ENCODE results near the gene PNMA5. TPM values are rescaled to one million over a fixed set of nuclear protein-coding genes. Genes with fewer than 3 reads are reported as not detected.
"Not testable (repeated sequence)": the region's sequence is repeated elsewhere in the genome, so short reads cannot be mapped to it uniquely, and the experiment has no call there.

PNMA5 gene
- total and polyA plus RNA-seq, 10 donors = 0.14 to 1.0 (median 0.19) TPM; not detected in 1

GRCh38 chrX:153029875-153030274 is 36.0 kb upstream of the PNMA5 start:
- H3K4me1 ChIP-seq = peaks cover 0 to 11% (median 2%) of the 10 kb centered on the region in 6 donors
- H3K4me3 ChIP-seq = no peak overlapping the region
- peaks cover 0 to 5% (median 0%) of the 10 kb centered on the region in 8 donors for H3K9me3 ChIP-seq
- no peaks in the 10 kb centered on the region for H3K27me3 ChIP-seq (replicated peaks in 1 of 7)
- intact Hi-C loops (cut with DNase I; ENCODE audit: low total_unique reads) = no loop called here
- TF ChIP-seq POLR2A (IDR thresholded peaks at IDR 0.05) = no peak
- no peak for TF ChIP-seq CTCF (IDR thresholded peaks at IDR 0.05 in 8 of 11, conservative IDR thresholded peaks at IDR 0.05 in 3 of 11)
- no peak for TF ChIP-seq POLR2AphosphoS5 (IDR thresholded peaks at IDR 0.05)
- no peaks in the 10 kb centered on the region for H3K36me3 ChIP-seq
- no peak overlapping the region for H3K27ac ChIP-seq
- DNase-seq = peak; percentile 71
- WGBS, 5 donors = 89 to 95% (median 93%) methylated on average over 4 to 11 of the region's 11 CpGs; no CpG with 5 or more reads in 1 of the 5 donors

- no peak for DNase-seq
- H3K4me3 ChIP-seq = no peak overlapping the region
- 48 to 94% (median 82%) methylated on average over 2 of the region's 2 CpGs for WGBS, 5 donors
- H3K27me3 ChIP-seq (replicated peaks in 1 of 7) = peaks cover 0 to 5% (median 0%) of the 10 kb centered on the region in 7 donors
- no peaks in the 10 kb centered on the region for H3K9me3 ChIP-seq
- H3K4me1 ChIP-seq = peaks cover 0 to 11% (median 2%) of the 10 kb centered on the region in 6 donors
- no peak overlapping the region for H3K27ac ChIP-seq
- intact Hi-C loops (cut with DNase I; ENCODE audit: low total_unique reads) = no loop called here
- no peak for TF ChIP-seq POLR2A (IDR thresholded peaks at IDR 0.05)
- H3K36me3 ChIP-seq = no peaks in the 10 kb centered on the region
Measured at GRCh38 chrX:153029162-153029561, 35.2 kb upstream of the PNMA5 start.

- H3K4me3 ChIP-seq; intact Hi-C loops (cut with DNase I; ENCODE audit: low total_unique reads); H3K27ac ChIP-seq; H3K36me3 ChIP-seq; H3K9me3 ChIP-seq; DNase-seq; H3K27me3 ChIP-seq (replicated peaks in 1 of 7): not testable (repeated sequence)
- peaks cover 0 to 11% (median 2%) of the 10 kb centered on the region in 6 donors for H3K4me1 ChIP-seq
- 75 to 100% (median 83%) methylated on average over 1 to 11 of the region's 11 CpGs for WGBS, 5 donors
Measured at GRCh38 chrX:153028487-153028886, 34.6 kb upstream of the PNMA5 start.

- H3K4me3 ChIP-seq; H3K9me3 ChIP-seq; H3K4me1 ChIP-seq; H3K36me3 ChIP-seq; DNase-seq; intact Hi-C loops (cut with DNase I; ENCODE audit: low total_unique reads); H3K27me3 ChIP-seq (replicated peaks in 1 of 7); H3K27ac ChIP-seq: not testable (repeated sequence)
- 44 to 91% (median 83%) methylated on average over 2 of the region's 2 CpGs for WGBS, 5 donors
Measured at GRCh38 chrX:153026501-153026900, 32.6 kb upstream of the PNMA5 start.

- Histone ChIP-seq H3K27me3 (replicated peaks in 1 of 7) (peaks cover 0 to 7% (median 0%) of the 10 kb centered on the region in 7 donors), H3K9me3 (peaks cover 0 to 13% (median 0%) of the 10 kb centered on the region in 8 donors), H3K36me3 (no peaks in the 10 kb centered on the region), H3K27ac (peak overlapping the region in 1 of 8 donors; percentile 31), H3K4me1 (no peaks in the 10 kb centered on the region), H3K4me3 (no peak overlapping the region)
- no peak for DNase-seq
- intact Hi-C loops (cut with DNase I; ENCODE audit: low total_unique reads) = no loop called here
- WGBS, 5 donors = 45 to 56% (median 48%) methylated on average over 3 of the region's 3 CpGs
- TF ChIP-seq POLR2A (IDR thresholded peaks at IDR 0.05) (no peak), POLR2AphosphoS5 (IDR thresholded peaks at IDR 0.05) (no peak), CTCF (IDR thresholded peaks at IDR 0.05 in 8 of 11, conservative IDR thresholded peaks at IDR 0.05 in 3 of 11) (no peak)
Measured at GRCh38 chrX:153019166-153019565, 25.2 kb upstream of the PNMA5 start.

GRCh38 chrX:153017174-153017573 is 23.3 kb upstream of the PNMA5 start:
- H3K36me3 ChIP-seq; H3K4me1 ChIP-seq; DNase-seq; intact Hi-C loops (cut with DNase I; ENCODE audit: low total_unique reads); H3K27ac ChIP-seq; H3K4me3 ChIP-seq: not testable (repeated sequence)
- 50 to 90% (median 79%) methylated on average over 1 to 2 of the region's 2 CpGs for WGBS, 5 donors
- Histone ChIP-seq H3K9me3 (peaks cover 0 to 13% (median 0%) of the 10 kb centered on the region in 8 donors), H3K27me3 (replicated peaks in 1 of 7) (peaks cover 0 to 27% (median 0%) of the 10 kb centered on the region in 7 donors)
